ENCODE measurements around the gene NSUN7.

DNA sequence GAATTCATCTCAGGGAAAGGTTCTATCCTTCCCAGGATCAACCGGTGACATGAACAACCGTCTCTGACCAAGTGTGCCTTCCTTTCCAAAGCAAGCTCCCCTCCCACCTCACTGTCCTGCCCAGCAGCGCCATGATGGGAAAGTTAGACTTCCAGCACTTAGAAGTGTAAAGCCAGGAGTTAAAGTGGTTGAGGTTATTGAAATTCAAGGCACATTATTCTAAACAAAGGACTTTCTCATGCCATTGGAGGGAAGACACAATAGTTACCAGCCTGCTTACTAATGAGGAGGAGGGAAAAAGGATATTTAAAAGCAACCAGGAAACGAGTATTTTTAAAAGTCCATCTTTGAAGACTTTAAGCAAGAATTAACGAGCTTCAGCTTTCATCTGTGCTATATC is 96.8 kb downstream of the NSUN7 start:
- TF ChIP-seq, protein P1, sequence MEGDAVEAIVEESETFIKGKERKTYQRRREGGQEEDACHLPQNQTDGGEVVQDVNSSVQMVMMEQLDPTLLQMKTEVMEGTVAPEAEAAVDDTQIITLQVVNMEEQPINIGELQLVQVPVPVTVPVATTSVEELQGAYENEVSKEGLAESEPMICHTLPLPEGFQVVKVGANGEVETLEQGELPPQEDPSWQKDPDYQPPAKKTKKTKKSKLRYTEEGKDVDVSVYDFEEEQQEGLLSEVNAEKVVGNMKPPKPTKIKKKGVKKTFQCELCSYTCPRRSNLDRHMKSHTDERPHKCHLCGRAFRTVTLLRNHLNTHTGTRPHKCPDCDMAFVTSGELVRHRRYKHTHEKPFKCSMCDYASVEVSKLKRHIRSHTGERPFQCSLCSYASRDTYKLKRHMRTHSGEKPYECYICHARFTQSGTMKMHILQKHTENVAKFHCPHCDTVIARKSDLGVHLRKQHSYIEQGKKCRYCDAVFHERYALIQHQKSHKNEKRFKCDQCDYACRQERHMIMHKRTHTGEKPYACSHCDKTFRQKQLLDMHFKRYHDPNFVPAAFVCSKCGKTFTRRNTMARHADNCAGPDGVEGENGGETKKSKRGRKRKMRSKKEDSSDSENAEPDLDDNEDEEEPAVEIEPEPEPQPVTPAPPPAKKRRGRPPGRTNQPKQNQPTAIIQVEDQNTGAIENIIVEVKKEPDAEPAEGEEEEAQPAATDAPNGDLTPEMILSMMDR (conservative IDR thresholded peaks at IDR 0.05; ENCODE audit: low read depth, low read length), result no peak
- TF ChIP-seq EZH2 (IDR thresholded peaks at IDR 0.05; ENCODE audit: borderline replicate concordance, low read depth, low read length, poor library complexity, severe bottlenecking), result no peak
